DMS114 treated with DMSO at 0.1 percent for 48 hours (cell line): ENCODE data around the gene MEMO1.
"Not testable (repeated sequence)": the region's sequence is repeated elsewhere in the genome, so short reads cannot be mapped to it uniquely, and the experiment has no call there.

Source experiments
- DNase-seq: peaks from one replicate; lab custom pipeline; 2025; ENCODE audit not compliant: unreplicated experiment; lab: John Stamatoyannopoulos, UW

MEMO1 gene

GRCh38 chr2:31919499-31919898 is 91.3 kb downstream of the MEMO1 start:
- no peak for DNase-seq

GRCh38 chr2:31909661-31910060 is 101.1 kb downstream of the MEMO1 start:
- no peak for DNase-seq

GRCh38 chr2:31907491-31907890 is 103.3 kb downstream of the MEMO1 start:
- DNase-seq, result not testable (repeated sequence)

- DNase-seq, result no peak
Measured at GRCh38 chr2:31903109-31903780, 107.6 kb downstream of the MEMO1 start.

- DNase-seq, result no peak
Measured at GRCh38 chr2:31901900-31902299, 108.9 kb downstream of the MEMO1 start.

GRCh38 chr2:31900156-31900555 is 110.7 kb downstream of the MEMO1 start:
- DNase-seq, result not testable (repeated sequence)

GRCh38 chr2:31898346-31898745 is 112.5 kb downstream of the MEMO1 start:
- DNase-seq, result not testable (repeated sequence)

- not testable (repeated sequence) for DNase-seq
Measured at GRCh38 chr2:31897340-31897739, 113.5 kb downstream of the MEMO1 start.

GRCh38 chr2:31896293-31896692 is 114.5 kb downstream of the MEMO1 start:
- DNase-seq, result no peak

- no peak for DNase-seq
Measured at GRCh38 chr2:31894656-31895055, 116.2 kb downstream of the MEMO1 start.

- DNase-seq, result no peak
Measured at GRCh38 chr2:31893094-31893493, 117.7 kb downstream of the MEMO1 start.

- no peak for DNase-seq
Measured at GRCh38 chr2:31889044-31889443, 121.8 kb downstream of the MEMO1 start.

GRCh38 chr2:31888550-31888949 is 122.3 kb downstream of the MEMO1 start:
- DNase-seq, result no peak

- DNase-seq, result no peak
Measured at GRCh38 chr2:31886700-31887099, 124.1 kb downstream of the MEMO1 start.

- no peak for DNase-seq
Measured at GRCh38 chr2:31877008-31877407, 133.8 kb downstream of the MEMO1 start.

GRCh38 chr2:31874071-31874470 is 136.7 kb downstream of the MEMO1 start:
- no peak for DNase-seq

- no peak for DNase-seq
Measured at GRCh38 chr2:31865215-31865614, 145.6 kb downstream of the MEMO1 start.

- no peak for DNase-seq
Measured at GRCh38 chr2:31863867-31864266, 146.9 kb downstream of the MEMO1 start.

GRCh38 chr2:31863015-31863656 is 147.7 kb downstream of the MEMO1 start:
- not testable (repeated sequence) for DNase-seq

GRCh38 chr2:31859959-31860358 is 150.8 kb downstream of the MEMO1 start:
- no peak for DNase-seq

GRCh38 chr2:31853521-31853920 is 157.3 kb downstream of the MEMO1 start:
- no peak for DNase-seq

- DNase-seq, result not testable (repeated sequence)
Measured at GRCh38 chr2:31842150-31842549, 168.7 kb downstream of the MEMO1 start.

GRCh38 chr2:31835450-31835849 is 175.4 kb downstream of the MEMO1 start:
- DNase-seq, result no peak
